Nephron (organoid): ENCODE measurements around the gene BCDIN3D.

Experiments
- H3K27ac Mint-ChIP-seq, 3 experiments: 2 replicates each; pipeline ENCODE4 v1.8.0; 2020; ENCODE audit warnings: mixed read lengths in 3 of 3, mild to moderate bottlenecking in 2 of 3, moderate library complexity in 1 of 3
- H3K27me3 Mint-ChIP-seq: 2 replicates; pipeline ENCODE4 v1.8.0; 2021; ENCODE audit warnings: low read depth, mild to moderate bottlenecking, moderate library complexity, mixed read lengths
- H3K36me3 Mint-ChIP-seq: 2 replicates; pipeline ENCODE4 v1.8.0; 2020; ENCODE audit warnings: low read depth, mixed read lengths
- H3K4me1 Mint-ChIP-seq: 2 replicates; pipeline ENCODE4 v1.8.0; 2020; ENCODE audit warnings: mixed read lengths
- H3K4me3 Mint-ChIP-seq, 3 experiments: 2 replicates each; pipeline ENCODE4 v1.8.0; 2020; ENCODE audit warnings: mild to moderate bottlenecking in 3 of 3, mixed read lengths in 3 of 3, moderate library complexity in 2 of 3
- H3K9me3 Mint-ChIP-seq: 2 replicates; pipeline ENCODE4 v1.8.0; 2020; ENCODE audit warnings: mixed read lengths
- TF ChIP-seq, protein P1 (sequence below), 3 experiments: fragments of 200-600 bp; sonication (generic); IDR thresholded peaks; one replicate each; pipeline ENCODE4 v1.5.0; 2021; ENCODE audit warnings: antibody characterized with exemption in 3 of 3; ENCODE audit not compliant: unreplicated experiment in 3 of 3

The BCDIN3D gene

GRCh38 chr12:49811136-49811535, 31.8 kb downstream of the BCDIN3D start:
- Mint-ChIP-seq H3K4me3 (peak overlapping the region in 2 of 3 experiments; percentile 35 to 48), H3K27ac (peak overlapping the region; percentile 89 to 98 (median 91)), H3K4me1 (peaks cover 75% of the 10 kb centered on the region), H3K9me3 (no peaks in the 10 kb centered on the region), H3K36me3 (peaks cover 20% of the 10 kb centered on the region), H3K27me3 (peaks cover 4% of the 10 kb centered on the region)
- TF ChIP-seq, protein P1, sequence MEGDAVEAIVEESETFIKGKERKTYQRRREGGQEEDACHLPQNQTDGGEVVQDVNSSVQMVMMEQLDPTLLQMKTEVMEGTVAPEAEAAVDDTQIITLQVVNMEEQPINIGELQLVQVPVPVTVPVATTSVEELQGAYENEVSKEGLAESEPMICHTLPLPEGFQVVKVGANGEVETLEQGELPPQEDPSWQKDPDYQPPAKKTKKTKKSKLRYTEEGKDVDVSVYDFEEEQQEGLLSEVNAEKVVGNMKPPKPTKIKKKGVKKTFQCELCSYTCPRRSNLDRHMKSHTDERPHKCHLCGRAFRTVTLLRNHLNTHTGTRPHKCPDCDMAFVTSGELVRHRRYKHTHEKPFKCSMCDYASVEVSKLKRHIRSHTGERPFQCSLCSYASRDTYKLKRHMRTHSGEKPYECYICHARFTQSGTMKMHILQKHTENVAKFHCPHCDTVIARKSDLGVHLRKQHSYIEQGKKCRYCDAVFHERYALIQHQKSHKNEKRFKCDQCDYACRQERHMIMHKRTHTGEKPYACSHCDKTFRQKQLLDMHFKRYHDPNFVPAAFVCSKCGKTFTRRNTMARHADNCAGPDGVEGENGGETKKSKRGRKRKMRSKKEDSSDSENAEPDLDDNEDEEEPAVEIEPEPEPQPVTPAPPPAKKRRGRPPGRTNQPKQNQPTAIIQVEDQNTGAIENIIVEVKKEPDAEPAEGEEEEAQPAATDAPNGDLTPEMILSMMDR (IDR thresholded peaks at IDR 0.05; ENCODE audit: unreplicated experiment in 3 of 3) = no peak

DNA sequence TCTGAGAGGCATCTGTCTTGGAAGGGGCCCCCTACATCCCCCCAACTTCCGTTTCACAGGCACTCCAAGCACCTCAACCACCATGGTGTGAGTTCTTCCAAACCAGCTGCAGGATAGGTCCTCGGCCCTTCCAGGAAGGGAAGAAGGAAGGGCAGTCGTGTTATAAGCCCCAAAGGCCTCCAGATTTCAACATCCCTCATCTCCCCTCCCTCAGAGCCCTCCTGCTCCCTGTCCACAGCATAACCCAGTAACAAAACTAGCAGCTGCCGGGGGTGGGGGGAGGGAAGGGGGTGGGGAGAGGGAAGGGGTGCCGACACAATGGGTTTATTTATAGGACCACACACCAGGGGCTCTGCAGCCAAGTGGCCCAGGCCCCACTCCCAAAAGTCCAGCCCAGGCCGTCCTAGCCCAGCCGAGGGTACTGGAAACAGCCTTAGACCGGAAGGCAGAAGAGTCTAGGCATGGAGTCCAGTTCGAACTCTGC, 33.0 kb downstream of the BCDIN3D start:
- Mint-ChIP-seq H3K4me3 (peak overlapping the region; percentile 41 to 74 (median 43)), H3K27me3 (peaks cover 4% of the 10 kb centered on the region), H3K27ac (peak overlapping the region; percentile 89 to 98 (median 91)), H3K9me3 (no peaks in the 10 kb centered on the region), H3K4me1 (peaks cover 76% of the 10 kb centered on the region), H3K36me3 (peaks cover 25% of the 10 kb centered on the region)
- TF ChIP-seq, protein P1 (IDR thresholded peaks at IDR 0.05; ENCODE audit: unreplicated experiment in 3 of 3) = no peak

DNA sequence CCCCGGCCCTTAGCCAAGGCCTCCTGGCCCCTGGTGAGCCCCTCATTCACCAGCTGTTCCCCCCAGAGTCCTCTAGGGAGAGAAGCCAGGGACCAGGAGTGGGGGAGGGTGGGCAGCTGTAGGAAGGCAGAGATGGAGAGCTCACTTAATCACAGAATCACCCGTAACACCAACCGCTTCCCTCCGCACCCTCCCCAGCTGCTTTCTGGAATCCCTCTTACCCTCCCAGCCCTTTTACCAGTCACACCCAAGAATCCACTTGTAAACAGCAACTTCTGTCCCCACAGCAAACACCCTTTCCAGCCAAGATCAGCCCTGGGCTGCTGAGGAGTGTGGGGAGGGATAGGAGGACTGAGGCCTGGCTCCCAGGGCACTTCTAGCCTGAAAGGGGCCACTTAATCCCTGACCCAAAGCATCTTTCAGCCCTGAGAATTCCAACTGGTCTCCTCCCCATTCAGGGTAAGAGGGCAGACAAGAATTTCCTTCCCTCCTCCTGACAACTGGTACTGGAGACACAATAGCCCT, 33.5 kb downstream of the BCDIN3D start:
- Mint-ChIP-seq H3K4me1 (peaks cover 71% of the 10 kb centered on the region), H3K27me3 (peaks cover 4% of the 10 kb centered on the region), H3K9me3 (no peaks in the 10 kb centered on the region), H3K36me3 (peaks cover 23% of the 10 kb centered on the region), H3K27ac (peak overlapping the region; percentile 89 to 98 (median 91)), H3K4me3 (peak overlapping the region; percentile 41 to 61 (median 43))
- TF ChIP-seq, protein P1 (IDR thresholded peaks at IDR 0.05; ENCODE audit: unreplicated experiment in 3 of 3) = no peak

DNA sequence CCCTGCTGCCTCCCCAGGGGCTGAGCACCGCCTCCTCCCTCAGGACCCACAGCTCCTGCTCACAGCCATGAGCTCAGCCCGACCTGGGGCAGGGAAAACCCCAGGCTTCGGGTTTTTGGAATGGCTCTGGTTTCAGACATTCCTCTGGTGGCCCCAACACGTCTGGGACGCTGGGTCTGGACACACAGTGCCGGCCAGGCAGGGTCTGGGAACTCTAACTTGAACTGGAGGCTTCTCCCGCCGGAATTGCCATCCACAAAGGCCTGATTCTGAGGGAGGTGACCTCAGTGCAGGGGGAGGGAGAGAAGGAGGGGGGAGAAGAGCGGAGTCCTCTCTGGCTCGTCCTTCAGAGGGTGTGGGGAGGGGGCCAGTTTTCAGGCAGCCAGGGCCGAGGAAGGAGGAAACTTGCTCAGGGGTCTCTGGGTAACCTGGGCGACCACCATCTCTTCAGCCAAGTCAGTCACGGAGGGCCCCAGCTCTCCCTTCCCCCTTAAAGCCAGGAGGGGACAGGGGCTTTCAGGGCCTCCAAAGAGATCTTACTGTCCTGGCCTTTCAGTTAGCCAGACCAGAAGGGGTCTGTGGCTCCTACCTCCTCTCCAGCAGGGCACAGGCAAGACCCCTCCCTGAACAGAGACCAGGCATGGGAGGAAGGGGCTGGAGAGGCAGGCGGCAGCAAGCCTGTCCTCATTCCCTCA, 34.1 kb downstream of the BCDIN3D start:
- TF ChIP-seq, protein P1 (IDR thresholded peaks at IDR 0.05; ENCODE audit: unreplicated experiment in 3 of 3) = no peak
- H3K9me3 Mint-ChIP-seq = no peaks in the 10 kb centered on the region
- H3K4me3 Mint-ChIP-seq = peak overlapping the region; percentile 4 to 61 (median 43)
- H3K4me1 Mint-ChIP-seq = peaks cover 70% of the 10 kb centered on the region
- peaks cover 4% of the 10 kb centered on the region for H3K27me3 Mint-ChIP-seq
- peak overlapping the region; percentile 89 to 98 (median 91) for H3K27ac Mint-ChIP-seq
- H3K36me3 Mint-ChIP-seq = peaks cover 22% of the 10 kb centered on the region

GRCh38 chr12:49807991-49808580, 34.8 kb downstream of the BCDIN3D start:
- TF ChIP-seq, protein P1 (IDR thresholded peaks at IDR 0.05; ENCODE audit: unreplicated experiment in 3 of 3) = no peak
- Mint-ChIP-seq H3K36me3 (peaks cover 22% of the 10 kb centered on the region), H3K4me3 (no peak overlapping the region), H3K27me3 (peaks cover 4% of the 10 kb centered on the region), H3K27ac (peak overlapping the region; percentile 89 to 98 (median 91)), H3K9me3 (no peaks in the 10 kb centered on the region), H3K4me1 (peaks cover 70% of the 10 kb centered on the region)
